ENCODE measurements around the gene FOXRED2. TPM values are rescaled to one million over a fixed set of nuclear protein-coding genes. Genes with fewer than 3 reads are reported as not detected.
"Not testable (repeated sequence)": the region's sequence is repeated elsewhere in the genome, so short reads cannot be mapped to it uniquely, and the experiment has no call there.

Gene FOXRED2
- 11.0 TPM for total RNA-seq

DNA sequence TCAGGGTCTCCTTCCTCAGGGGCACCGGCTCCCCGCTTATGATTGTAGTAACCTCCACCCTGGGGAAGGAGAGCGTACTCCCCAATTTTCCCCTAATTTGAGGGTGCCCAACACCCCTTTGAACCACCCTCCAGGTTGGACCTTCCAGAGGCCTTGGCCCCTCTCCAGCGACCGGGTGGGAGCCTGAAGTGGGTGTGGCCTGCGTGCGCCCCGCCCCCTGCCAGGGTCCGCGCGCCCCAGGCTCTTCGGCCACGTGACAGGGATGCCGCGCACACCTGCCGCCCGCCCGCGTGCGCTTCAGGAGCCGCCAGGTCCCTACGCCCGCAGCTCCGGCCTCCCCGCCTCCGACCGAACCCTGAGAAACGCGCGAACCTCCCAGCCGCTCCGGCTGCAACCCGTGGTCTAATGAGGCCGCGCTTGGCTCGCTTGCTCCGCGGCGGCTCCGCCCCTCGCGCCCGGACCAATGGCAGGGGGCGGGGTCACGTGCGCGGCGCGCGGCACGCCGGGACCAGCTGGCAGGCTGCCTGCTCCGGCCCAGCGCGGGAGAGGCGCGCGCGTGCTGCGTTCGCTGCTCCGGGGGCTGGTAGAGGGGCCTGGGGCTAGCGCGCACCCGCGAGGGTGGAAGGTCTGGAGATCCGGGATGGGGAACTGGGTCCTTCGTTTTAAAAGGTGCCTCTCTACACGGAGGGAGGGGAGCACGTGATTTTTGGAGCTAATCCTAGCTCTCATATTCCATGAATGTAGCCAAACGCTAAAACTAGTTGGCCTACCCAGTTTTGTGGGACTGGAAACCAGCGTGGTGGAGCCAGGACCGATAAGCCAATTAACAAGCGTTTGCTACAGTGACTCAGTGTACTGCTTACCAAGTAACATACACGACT lies at the start of gene FOXRED2:
Gene FOXRED2, minus strand, starts transcription at position 404 of the 881 bp plus-strand sequence. CDS start 618 bp downstream, outside the sequence.
- DNase-seq (ENCODE audit: low spot score in 2 of 2) = peak; percentile 99
- no peak for FAIRE-seq

DNA sequence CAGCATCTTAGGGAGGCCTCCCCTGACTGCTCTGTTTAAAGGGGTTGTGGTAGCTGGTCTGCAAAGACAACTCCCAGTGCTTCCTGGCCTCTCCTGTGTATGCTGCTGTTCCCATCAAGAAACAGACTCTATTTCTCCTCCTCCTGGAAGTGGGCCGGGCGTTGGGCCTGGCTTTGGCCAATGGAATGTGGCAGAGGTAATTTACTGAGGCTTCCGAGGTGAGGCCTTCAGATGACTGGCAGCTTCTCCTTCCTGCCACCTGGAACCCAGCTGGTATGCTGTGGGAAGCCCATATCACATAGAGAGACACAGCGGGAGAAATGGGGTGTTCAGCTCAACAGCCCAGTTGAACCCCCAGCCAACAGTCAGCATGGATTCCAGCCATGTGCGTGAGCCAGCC lies 47.3 kb upstream of the FOXRED2 start:
- no peak for DNase-seq (ENCODE audit: low spot score in 2 of 2)
- no peak for FAIRE-seq

DNA sequence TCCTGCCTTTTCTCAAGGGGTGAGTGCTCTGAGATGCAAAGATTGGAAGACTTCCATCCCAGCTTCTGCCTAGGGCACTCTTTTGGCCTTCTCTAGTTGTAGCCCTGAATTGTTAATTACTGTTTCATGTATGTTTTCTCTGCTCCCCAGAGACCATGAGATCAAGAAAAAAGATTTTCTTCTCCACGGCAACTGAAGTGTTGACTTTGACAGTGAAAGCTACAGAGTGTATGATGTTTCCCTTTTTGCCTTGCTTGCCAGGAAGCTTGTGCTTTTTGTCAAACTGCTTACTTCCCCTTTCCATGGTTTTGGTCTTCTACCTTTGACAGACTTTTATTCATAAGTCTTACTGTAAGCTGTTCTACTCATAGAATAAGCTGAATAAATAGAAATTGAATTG lies 45.4 kb upstream of the FOXRED2 start:
- DNase-seq (ENCODE audit: low spot score in 2 of 2) = no peak
- FAIRE-seq = no peak

DNA sequence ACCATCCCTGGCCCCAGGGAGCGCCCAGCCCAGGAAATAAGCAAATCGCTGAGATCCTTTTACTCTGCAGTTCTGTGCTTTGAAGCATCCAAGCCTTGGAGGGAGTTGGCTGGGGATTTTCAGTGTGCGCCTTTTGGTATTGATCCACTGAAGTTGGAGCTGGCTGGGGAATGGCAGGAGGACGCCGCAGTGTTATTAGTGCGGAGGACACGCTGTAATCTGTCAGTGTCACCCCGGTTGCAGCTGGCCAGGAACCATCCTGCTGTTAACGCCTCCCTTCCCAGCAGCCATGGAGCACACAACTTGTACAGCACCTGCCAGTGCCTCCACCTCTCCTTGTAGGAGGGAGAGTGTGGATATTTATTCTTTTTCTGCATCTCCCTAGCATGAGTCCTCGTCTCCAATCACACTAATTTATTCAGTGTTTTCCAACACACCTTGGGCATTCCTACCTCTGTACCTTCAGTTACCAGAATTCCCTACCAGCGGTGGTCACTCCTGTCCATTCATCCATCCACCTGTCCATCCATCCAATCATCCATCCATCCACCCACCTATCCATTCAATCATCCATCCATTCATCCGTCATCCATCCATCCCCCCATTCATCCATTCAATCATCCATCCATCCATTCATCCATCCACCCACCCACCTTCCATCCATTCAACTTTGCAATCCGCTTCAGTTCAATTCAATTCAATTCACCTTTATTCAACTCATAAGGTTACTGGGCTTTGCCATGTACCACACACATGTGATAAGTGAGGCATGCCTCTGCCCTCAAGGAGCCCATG lies 44.1 kb upstream of the FOXRED2 start:
- DNase-seq (ENCODE audit: low spot score in 2 of 2) = no peak
- FAIRE-seq = no peak

DNA sequence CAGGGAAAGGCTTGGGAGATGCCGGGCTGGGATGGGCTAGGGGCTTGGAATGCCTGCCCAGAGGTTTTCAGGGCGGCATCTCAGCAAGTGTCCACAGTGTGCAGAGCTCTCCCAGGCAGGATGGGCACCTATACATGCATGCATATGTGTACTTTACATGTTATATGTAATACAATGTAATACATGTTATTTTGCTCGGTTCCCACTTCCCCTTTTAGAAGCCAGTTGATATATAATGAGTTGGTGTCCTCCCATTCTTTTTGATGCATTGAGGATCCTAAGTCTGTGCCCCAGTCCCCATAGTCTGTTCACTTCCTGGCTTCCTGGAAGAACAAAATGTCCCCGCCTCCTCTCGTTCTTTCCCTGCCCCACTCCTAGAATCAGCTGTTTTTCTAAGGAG lies 42.2 kb upstream of the FOXRED2 start:
- FAIRE-seq = no peak

DNA sequence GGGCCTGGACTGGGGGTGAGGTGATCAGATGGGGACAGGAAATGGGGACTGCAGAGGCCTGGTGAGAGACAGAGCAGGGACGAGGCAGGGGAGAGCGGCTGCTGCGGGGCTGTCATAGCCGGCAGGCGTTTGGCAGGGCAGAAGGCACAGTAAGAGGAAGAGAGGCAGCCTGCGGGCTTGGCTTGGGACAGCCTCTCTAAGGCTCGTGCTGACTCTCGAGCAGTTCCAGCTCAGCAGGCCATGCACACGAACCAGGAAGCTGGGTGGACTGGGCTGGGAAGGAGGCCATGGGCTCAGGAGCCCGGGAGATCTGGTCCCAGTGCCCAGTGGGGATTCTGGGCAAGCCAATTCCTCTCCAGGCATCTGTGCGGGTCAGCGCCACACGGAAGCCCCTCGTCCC lies 41.8 kb upstream of the FOXRED2 start:
- DNase-seq (ENCODE audit: low spot score in 2 of 2) = no peak
- FAIRE-seq = no peak

More for the DNA sequence above, 42.2 kb upstream of the FOXRED2 start:
- DNase-seq (ENCODE audit: low spot score in 2 of 2) = no peak

DNA sequence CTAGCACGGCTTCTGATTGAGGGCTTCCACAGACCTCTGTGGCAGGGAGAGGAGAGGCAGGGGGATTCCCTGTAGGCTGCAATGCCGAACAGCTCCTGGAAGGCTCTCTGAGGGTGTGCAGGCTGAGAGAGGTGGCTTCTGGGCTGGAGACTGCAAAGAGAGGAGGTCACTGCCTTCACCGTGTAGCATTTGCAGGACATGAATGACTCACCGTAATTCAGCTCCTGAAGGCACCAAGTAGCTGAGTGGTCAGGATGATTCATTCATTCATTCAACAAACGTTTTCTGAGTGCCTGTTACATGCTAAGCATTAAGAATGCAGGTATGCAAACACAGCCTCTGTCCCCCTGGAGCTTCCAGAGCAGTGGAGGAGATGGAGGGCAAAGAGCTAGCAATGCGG lies 40.1 kb upstream of the FOXRED2 start:
- DNase-seq (ENCODE audit: low spot score in 2 of 2) (no peak), FAIRE-seq (no peak)

DNA sequence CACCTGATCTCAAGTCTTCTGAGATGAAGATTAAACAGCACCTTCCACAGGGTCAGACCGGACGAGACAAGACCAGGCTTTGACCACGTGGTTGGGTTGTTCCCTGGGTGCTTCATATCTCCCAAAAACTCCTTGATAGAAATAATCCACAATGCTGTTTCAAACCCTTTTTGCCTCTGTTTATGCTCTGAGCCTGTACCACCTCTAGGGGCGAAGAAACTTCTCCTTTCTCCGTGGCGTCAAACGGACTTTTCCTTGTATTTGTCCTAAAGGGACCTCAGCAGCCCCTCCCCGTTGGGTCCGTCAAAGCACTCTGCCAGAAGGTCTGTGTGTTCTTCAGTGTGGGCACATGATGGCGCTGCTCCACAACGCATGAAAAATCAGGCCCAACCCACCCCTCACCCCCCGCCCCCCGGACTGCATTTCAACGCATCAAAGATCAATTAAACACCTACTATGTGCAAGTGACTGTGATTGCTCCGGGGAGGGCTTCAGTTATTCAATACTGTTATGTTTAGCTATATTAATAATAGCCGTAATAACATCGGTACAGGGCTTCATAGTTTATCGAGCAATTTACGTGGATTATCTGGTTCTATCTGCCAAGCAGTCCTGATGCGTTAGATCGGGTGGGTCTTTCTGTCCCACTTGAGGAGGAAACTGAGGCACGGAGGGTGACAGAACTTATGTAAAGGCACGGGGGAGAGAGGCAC lies 39.4 kb upstream of the FOXRED2 start:
- FAIRE-seq = no peak
- peak in 1 of 2 donors; percentile 67 for DNase-seq (ENCODE audit: low spot score in 2 of 2)

DNA sequence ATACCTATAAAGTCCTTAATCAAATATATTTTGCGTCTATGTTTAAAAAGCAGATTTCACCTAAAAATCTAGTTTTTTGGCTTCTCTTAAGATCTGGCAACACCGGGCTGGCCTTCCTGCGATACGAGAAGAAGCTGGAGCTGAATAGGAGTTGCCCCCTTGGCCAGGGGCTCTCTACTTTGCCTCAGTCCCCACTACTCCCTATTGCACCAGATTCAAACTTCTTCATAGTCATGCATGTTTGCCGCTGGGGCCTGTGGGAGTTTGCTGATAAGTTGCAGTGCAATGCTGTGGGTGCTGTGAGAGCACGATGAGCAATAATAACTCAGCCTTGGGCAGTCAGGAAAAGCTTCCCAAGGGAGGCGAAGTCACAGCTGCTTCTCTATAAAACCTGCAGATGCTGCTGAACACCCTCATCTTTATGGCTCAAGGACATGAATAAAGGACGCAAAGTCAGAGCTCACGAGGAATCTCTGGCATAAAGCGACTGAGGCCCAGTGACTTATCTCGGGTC lies 37.3 kb upstream of the FOXRED2 start:
- no peak for FAIRE-seq
- no peak for DNase-seq (ENCODE audit: low spot score in 2 of 2)

DNA sequence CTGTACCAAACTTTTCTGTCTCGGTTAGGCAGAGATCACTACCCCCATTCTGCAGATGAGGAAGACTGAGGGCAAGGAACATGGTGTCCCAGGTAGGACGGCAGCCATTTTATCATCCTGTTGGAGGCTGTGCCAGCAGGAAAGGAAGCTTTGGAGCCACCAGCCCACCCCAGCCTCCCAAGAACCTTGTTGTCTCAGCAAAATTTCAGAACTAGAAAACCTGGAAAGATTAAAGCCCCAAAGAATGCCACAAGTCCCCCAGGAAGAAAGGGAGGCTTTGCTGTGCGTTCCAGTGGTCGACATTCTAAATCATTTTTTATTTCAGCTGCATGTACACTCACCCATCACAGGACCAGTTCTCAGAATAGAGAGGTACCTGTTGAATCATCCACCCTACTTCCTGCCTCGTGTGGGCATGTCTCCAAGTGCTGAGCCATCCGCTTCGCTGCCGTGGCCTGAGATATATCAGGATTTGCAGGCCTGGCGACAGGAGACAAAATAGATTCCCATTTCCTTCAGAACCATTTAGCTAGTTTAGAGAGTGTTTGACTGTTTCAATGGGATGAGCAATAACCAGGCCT lies 35.1 kb upstream of the FOXRED2 start:
- DNase-seq (ENCODE audit: low spot score in 2 of 2) = no peak
- no peak for FAIRE-seq

DNA sequence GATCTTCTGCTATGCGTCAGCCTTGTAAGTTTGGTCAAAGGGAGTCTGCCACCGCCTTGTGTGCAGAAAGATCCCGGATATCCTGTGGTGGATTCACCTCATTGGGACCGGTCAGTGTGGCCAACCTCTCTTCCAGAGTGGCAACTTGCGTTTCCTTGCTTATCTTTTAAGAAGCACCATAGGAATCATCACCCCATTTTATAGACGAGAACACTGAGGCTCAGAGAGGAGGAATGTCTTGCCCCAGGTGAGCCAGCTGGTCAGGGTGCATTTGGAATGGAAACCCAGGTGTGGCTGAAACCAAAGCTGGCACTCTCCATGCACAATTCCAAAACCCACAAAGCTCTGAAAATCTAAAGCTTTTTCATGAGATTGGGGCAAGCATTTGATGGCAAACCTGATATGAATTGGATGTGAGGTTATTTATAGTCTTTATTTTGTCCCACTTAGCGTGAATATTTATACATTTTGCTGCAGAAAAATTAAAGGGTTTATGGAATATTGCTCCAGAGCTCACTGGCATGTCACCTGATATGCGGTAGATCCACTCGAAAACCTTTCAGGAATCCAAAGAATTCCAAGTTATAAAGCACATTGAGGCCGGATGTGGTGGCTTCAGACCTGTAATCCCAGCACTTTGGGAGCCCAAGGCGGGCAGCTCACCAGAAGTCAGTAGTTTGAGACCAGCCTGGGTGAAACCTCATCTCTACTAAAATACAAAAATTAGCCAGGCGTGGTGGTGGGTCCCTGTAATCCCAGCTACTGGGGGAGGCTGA lies 34.2 kb upstream of the FOXRED2 start:
- FAIRE-seq (no peak), DNase-seq (ENCODE audit: low spot score in 2 of 2) (no peak)

DNA sequence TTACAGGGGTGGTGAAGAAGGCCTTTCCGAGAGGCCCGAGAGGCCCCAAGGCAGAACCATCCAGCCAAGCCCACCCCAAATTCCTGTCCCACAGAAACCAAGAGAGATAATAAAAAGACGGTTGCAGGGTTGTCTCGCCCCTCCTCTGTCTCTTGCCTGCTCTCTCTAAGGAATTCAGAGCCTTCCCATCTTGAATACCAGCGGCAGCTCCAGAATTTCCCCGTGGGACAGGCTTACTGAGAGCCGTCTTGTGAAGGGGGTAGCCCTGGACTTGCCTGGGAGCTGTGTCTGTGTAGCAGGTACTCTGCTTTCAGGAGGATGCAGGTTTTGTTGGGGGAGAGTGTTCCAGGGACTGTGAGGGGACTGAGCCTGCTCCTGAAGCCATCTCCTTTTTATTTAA lies 31.7 kb upstream of the FOXRED2 start:
- FAIRE-seq (no peak), DNase-seq (ENCODE audit: low spot score in 2 of 2) (no peak)

DNA sequence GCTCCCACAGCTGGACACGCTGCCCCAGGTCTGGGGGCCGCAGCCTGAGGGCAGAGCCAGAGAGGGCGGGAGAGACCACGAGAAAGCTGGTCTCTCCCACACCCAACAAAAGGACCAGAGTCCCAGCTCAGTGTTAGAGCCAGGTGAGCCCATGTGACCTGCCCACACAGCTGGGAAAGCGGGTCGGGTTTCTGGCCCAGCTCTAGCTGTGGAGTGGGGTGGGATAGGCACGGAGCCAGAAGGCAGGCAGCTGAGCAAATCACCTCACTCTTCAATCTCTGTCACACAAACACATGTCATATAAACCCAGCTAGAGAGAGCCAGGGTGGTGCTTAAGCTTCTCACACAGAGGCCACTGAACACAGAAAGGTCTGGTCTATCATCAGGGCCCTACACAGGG lies 29.9 kb upstream of the FOXRED2 start:
- DNase-seq (ENCODE audit: low spot score in 2 of 2) (no peak), FAIRE-seq (no peak)

DNA sequence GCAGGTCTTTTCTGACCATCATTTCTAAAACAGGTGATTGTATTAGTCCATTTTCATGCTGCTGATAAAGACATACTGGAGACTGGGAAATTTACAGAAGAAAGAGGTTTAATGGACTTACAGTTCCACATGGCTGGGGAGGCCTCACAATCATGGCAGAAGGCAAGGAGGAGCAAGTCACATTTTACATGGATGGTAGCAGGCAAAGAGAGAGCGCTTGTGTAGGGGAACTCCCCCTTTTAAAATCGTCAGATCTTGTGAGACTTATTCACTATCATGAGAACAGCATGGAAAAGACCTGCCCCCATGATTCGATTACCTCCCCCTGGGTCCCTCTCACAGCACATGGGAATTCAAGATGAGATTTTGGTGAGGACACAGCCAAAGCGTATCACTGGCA lies 26.5 kb upstream of the FOXRED2 start:
- not testable (repeated sequence) for DNase-seq (ENCODE audit: low spot score in 2 of 2); FAIRE-seq

DNA sequence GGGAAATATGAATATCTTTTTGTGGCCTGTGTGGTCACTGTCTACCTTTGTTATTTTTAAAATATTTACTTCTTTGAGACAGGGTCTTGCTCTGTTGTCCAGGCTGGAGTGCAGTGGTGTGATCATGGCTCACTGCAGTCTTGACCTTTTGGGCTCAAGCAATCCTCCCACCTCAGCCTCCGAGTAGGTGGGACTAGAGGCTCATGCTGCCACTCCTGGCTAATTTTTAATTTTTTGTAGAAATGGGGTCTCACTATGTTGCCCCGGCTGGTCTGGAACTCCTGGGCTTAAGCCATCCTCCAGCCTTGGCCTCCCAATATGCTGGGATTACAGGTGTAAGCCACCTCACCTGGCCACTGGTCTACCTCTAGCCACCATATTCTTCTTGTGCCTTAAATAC lies 25.6 kb upstream of the FOXRED2 start:
- DNase-seq (ENCODE audit: low spot score in 2 of 2) (no peak), FAIRE-seq (no peak)

DNA sequence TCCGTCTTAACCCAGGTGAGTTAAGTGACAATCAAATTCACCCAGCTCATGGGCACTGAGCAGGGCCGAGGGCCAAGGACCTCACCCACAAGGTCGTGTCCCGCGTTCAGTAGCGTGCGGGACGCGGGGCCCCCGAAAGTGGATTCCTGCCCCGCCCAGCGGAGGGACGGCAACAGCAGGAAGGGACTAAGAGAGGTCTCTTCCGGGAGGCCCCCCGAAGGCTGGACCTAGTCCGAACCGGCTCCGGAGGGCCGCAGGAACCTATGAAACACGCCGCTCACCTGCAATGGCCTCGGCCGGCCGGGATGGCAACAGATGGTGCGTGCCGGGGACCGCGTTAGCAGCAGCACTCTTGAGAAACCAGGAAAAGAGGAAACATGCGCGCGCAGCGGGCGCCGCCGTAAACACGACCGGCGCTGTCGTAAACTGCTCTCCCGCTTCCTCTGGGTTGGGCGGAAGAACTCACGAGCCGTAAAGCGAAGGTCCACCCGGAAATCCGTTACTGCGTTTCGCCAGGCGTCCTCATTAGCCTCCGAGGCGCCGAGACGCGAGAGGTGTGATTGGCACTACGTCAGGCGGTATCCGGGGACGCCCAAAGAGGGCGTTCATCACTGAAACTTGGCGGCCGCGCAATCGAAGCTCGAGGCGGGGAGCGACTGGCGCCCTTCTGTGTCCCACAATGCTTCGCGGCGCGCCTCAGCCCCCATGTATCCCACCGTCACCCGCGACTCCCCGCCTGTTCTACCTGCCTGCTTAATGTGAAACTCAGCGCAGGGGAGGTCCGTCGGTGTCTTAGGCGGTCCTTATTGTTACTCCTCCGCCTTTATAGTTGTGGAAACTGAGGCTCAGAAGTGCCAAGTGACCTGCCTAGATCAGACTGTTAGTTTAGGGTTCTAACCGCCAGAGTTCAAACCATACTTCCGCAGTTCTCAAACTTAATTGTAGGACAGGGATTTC lies 22.2 kb upstream of the FOXRED2 start, which contains the start of gene EIF3D:
Gene EIF3D, minus strand, starts transcription at position 372 of the 957 bp plus-strand sequence. CDS start 3,045 bp downstream, outside the sequence.
- DNase-seq (ENCODE audit: low spot score in 2 of 2) = peak; percentile 67 to 85
- FAIRE-seq = no peak

DNA sequence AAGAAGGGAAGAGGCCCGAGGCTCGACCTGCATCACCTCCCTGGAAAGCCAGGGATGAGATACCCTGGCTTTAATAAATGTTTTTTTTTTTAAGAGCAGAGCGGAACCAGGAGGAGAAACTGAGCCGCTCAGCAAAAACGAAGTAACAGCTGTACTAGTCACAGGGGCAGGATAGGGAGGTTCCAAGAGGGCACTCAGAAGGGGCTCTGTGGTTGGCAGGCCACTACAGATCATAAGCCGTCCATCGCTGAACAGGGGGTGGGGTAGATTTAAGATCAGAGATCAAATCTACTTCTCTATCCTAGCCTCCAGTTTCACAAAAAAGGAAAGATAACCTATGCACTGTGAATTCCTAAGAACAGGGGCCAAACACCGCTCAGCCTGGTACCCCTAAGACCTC lies 21.5 kb upstream of the FOXRED2 start:
- DNase-seq (ENCODE audit: low spot score in 2 of 2) (no peak), FAIRE-seq (no peak)

DNA sequence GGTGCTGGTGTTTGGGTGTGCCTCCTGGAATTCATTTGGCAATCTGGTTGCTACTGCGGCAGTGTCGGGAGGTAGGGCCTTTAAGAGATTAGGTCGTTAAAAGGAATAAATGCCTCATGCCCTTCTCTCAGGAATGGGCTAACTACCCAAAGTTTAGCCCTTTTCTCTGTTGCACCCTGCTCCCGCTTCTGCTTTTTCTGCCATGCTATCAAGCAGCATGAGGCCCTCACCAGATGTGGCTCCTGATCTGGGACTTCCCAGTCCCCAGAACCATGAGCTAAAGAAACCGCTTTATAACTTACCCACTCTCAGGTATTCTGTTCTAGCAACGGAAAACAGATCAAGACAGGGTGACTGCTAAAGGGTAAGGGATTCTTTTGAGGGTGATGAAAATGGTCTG lies 15.8 kb upstream of the FOXRED2 start:
- DNase-seq (ENCODE audit: low spot score in 2 of 2) = no peak

More for the DNA sequence above, 15.8 kb upstream of the FOXRED2 start:
- FAIRE-seq = no peak

All from frontal cortex (tissue), 4 donors.